Forelimb muscle (tissue), 1 donor: ENCODE measurements around the gene HDAC9. TPM values are rescaled to one million over a fixed set of nuclear protein-coding genes. Genes with fewer than 3 reads are reported as not detected.

ENCODE experiments used
- DNase-seq: peaks from one replicate; pipeline ENCODE4 v3.0.0-alpha.2; 2013; ENCODE audit warnings: low read depth
- polyA plus RNA-seq: library from polyadenylated mRNA; unstranded; fragments of 120-200 nt; gene quantifications from one replicate; pipeline ENCODE4 v1.2.1, GENCODE V29; 2013; ENCODE audit not compliant: insufficient read length

The HDAC9 gene
- polyA plus RNA-seq, 1 donor: 18.6 TPM

GRCh38 chr7:18780938-18781337, 285.4 kb downstream of the HDAC9 start:
- DNase-seq: no peak

GRCh38 chr7:18786196-18786727, 290.7 kb downstream of the HDAC9 start:
- no peak for DNase-seq

DNA sequence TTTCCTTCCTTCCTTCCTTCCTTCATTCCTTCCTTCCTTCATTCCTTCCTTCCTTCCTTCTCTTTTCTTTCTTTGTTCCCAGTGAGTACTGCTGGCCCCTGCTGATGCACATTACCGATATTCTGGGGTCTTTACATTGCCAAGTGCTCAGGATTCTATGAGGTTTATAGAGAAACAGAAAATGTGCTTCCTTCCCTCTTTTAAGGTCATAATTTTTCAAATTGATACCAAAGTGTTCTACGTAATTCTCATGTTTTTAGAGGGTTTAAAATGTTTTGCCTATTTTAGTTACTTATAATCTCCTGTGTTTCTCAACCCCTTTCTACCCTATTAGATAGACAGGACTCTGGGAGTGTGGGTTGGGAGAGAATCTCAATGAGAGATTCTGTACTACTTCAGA, 291.2 kb downstream of the HDAC9 start:
- no peak for DNase-seq

DNA sequence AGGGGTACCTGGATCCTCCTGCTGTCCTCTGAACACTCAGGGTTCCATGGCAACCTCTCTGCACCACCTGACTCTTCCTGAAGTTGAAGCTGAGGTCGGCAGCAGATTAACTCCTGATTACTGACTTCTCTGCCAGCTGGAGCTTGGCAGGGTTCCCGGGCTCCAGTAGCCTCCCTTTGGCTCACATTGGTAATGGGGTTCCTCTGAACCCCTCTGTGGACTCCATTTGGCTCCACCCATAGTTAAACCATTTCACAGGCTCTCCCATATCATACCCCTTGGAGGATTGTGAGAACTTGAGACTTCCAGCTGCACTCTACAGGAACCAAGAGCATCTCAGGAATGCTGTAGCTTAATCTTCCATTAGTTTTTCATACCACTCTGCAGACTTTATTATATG, 292.5 kb downstream of the HDAC9 start:
- DNase-seq: no peak

GRCh38 chr7:18792871-18793595, 297.5 kb downstream of the HDAC9 start:
- DNase-seq: no peak

- no peak for DNase-seq
These were observed 300.7 kb downstream of the HDAC9 start for GRCh38 chr7:18796216-18796615.

- DNase-seq: no peak
These were observed 302.7 kb downstream of the HDAC9 start for GRCh38 chr7:18798088-18798906.

- no peak for DNase-seq
These were observed 304.4 kb downstream of the HDAC9 start for GRCh38 chr7:18799899-18800298.

DNA sequence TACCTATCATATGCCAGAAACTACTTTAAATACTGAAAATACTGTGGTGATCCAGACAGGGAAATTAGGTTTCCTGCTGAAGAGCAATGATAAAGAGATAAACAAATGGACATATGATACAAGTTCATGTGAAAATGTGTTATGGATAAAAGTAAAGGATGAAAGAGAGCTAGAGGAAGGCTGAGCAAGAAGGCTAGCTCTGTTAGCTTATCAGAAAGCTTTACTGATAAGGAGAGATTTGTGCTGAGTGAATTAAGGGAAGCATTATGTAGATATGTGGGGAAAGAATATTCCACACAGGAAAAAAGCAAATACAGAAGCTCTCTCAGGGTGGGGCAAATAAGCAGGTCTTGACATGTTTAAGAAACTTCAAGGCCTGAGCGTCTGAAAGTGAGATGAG, 308.4 kb downstream of the HDAC9 start:
- DNase-seq: no peak

DNA sequence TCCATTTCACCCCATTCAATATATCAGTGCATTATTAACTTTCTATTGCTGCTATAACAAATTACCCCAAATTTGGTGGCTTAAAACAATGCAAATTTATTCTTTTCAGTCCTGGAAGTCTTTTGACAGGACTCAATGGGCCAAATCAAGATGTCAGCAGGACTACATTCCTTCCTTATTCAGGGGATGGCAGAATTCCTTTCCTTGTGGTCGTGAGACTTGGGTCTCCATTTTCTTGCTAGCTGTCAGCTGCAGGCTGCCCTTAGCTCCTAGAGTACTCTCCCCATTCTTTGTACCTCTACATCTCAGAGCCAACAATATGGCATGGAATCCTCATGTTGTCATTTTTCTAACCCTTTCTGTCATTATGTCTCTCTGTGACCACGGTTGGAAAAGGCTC, 310.6 kb downstream of the HDAC9 start:
- DNase-seq: no peak

GRCh38 chr7:18808026-18808425, 312.5 kb downstream of the HDAC9 start:
- no peak for DNase-seq

- DNase-seq: no peak
These were observed 319.9 kb downstream of the HDAC9 start for GRCh38 chr7:18815261-18815960.

DNA sequence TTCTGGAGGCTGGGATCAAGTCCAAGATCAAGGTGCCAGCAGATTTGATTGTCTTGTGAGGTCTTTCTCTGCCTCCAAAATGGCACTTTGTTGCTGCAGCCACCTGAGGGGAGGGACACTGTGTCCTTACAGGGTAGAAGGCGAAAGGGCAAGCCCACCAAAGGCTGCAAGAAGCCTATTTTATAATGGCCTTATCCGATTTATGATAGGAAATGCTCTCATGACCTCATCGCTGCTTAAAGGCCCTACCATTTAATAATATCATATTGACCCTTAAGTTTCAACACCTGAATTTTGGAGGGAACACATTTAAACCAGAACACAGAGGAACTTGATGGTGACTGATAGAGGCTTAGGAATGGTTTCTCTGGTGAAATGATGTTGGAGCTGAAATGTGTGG, 325.4 kb downstream of the HDAC9 start:
- DNase-seq: no peak

GRCh38 chr7:18821554-18821953, 326.0 kb downstream of the HDAC9 start:
- no peak for DNase-seq

- DNase-seq: no peak
These were observed 328.6 kb downstream of the HDAC9 start for GRCh38 chr7:18824157-18824556.

GRCh38 chr7:18828260-18828993, 332.9 kb downstream of the HDAC9 start:
- DNase-seq: no peak

DNA sequence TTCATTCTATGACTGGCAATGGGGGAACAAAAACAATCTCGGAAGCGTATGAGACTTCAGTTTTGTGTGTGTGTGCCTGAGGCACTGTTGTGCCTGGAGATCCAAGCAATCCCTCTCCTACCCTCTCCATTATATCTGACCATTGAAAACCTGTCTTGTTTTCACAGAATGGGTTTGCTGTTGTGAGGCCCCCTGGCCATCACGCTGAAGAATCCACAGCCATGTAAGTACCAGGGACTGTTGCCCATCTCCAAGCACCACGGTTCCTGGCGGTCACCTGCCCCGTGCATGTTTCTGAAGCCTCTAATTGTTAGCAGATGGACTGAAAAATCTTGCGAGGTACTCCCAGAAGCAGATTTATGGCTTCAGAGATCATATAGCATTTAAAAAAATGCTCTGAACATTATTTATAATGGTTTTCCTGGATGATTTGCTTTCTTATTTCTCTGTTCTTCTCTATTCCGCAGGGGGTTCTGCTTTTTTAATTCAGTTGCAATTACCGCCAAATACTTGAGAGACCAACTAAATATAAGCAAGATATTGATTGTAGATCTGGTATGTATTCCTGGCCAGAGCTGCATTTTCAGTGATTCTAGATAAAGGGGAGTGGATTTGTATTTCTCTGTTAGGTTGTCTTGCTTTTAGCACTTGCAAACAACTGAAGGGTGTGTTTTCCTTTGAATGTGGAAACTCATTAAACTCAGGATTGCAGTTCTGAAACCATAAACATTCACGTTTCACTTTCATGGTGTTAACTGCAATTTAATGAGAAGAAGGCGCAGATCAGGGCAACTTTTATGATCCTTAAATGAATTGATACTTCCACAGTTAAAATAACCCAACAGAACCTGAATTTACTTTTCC, 333.7 kb downstream of the HDAC9 start:
- DNase-seq: no peak

GRCh38 chr7:18829858-18830285, 334.3 kb downstream of the HDAC9 start:
- peak; percentile 75 for DNase-seq

DNA sequence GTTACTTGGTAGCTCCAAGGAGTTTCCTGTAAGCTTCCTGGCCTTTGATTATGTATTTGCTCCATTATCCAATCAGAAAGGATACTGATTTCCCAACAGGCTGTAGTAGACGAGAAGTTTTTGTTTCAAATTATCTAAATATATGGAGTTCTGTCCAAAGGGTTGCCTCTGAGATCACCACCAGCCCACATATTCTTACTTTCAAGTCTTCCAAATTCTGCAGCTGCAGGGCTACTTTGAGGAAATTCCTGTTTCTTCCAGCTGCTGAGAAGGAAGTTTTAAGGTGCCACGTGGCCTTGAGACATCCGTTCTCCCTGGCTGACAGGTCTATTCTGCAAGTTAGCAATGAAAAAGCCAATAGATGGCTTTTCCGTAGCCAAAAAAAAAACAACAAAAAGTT, 335.9 kb downstream of the HDAC9 start:
- peak; percentile 80 for DNase-seq

DNA sequence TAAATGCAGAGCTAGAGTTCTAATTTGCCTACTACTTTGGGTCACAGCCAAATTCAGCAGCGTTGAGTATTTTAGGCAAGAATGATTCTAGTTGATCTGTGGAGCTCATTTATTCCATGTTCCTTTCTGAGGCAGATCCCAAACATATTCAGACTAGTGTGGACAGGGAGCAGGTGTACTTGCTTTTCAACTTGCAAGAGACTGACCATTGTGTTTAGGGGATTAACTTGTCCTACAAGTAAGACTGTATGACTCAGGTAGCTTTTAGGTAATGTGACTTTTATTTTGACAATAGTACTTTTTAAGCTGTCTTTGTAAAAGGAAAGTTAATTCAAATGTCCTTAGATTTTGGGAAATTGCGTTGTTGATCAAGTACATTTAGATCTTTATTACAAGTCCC, 336.4 kb downstream of the HDAC9 start:
- DNase-seq: no peak

- no peak for DNase-seq
These were observed 339.0 kb downstream of the HDAC9 start for GRCh38 chr7:18834577-18834976.
